ENCODE results near the gene ZNF112. TPM values are rescaled to one million over a fixed set of nuclear protein-coding genes. Genes with fewer than 3 reads are reported as not detected.

The ZNF112 gene
- total RNA-seq, 1 donor from 2014 or later, result 3.6 TPM

- no peak for TF ChIP-seq CTCF (IDR thresholded peaks at IDR 0.05; ENCODE audit: insufficient read depth, low read length, poor library complexity, severe bottlenecking)
- Histone ChIP-seq H3K36me3 (ENCODE audit: control insufficient read depth, insufficient read depth, low read length) (peaks cover 3% of the 10 kb centered on the region), H3K4me3 (ENCODE audit: low read depth, low read length) (no peak overlapping the region), H3K27me3 (ENCODE audit: control insufficient read depth, insufficient read depth, low read length) (no peaks in the 10 kb centered on the region)
- no peak for DNase-seq (ENCODE audit: low read depth)
These were observed 24.3 kb downstream of the ZNF112 start for GRCh38 chr19:44332145-44332544.

- Histone ChIP-seq H3K27me3 (ENCODE audit: control insufficient read depth, insufficient read depth, low read length) (no peaks in the 10 kb centered on the region), H3K4me3 (ENCODE audit: low read depth, low read length) (no peak overlapping the region), H3K36me3 (ENCODE audit: control insufficient read depth, insufficient read depth, low read length) (no peaks in the 10 kb centered on the region)
- no peak for TF ChIP-seq CTCF (IDR thresholded peaks at IDR 0.05; ENCODE audit: insufficient read depth, low read length, poor library complexity, severe bottlenecking)
- no peak for DNase-seq (ENCODE audit: low read depth)
These were observed 40.6 kb downstream of the ZNF112 start for GRCh38 chr19:44315883-44316282.

GRCh38 chr19:44313231-44313630 is 43.2 kb downstream of the ZNF112 start:
- TF ChIP-seq CTCF (IDR thresholded peaks at IDR 0.05; ENCODE audit: insufficient read depth, low read length, poor library complexity, severe bottlenecking), result no peak
- Histone ChIP-seq H3K27me3 (ENCODE audit: control insufficient read depth, insufficient read depth, low read length) (no peaks in the 10 kb centered on the region), H3K36me3 (ENCODE audit: control insufficient read depth, insufficient read depth, low read length) (no peaks in the 10 kb centered on the region), H3K4me3 (ENCODE audit: low read depth, low read length) (no peak overlapping the region)
- DNase-seq (ENCODE audit: low read depth), result no peak

- no peak for DNase-seq (ENCODE audit: low read depth)
- Histone ChIP-seq H3K36me3 (ENCODE audit: control insufficient read depth, insufficient read depth, low read length) (no peaks in the 10 kb centered on the region), H3K4me3 (ENCODE audit: low read depth, low read length) (no peak overlapping the region), H3K27me3 (ENCODE audit: control insufficient read depth, insufficient read depth, low read length) (no peaks in the 10 kb centered on the region)
- TF ChIP-seq CTCF (IDR thresholded peaks at IDR 0.05; ENCODE audit: insufficient read depth, low read length, poor library complexity, severe bottlenecking), result no peak
These were observed 48.5 kb downstream of the ZNF112 start for GRCh38 chr19:44308011-44308410.

- H3K36me3 ChIP-seq (ENCODE audit: control insufficient read depth, insufficient read depth, low read length), result no peaks in the 10 kb centered on the region
- H3K27me3 ChIP-seq (ENCODE audit: control insufficient read depth, insufficient read depth, low read length), result no peaks in the 10 kb centered on the region
- no peak overlapping the region for H3K4me3 ChIP-seq (ENCODE audit: low read depth, low read length)
- DNase-seq (ENCODE audit: low read depth), result no peak
- TF ChIP-seq CTCF (IDR thresholded peaks at IDR 0.05; ENCODE audit: insufficient read depth, low read length, poor library complexity, severe bottlenecking), result no peak
These were observed 50.2 kb downstream of the ZNF112 start for GRCh38 chr19:44306283-44306682.

- TF ChIP-seq CTCF (IDR thresholded peaks at IDR 0.05; ENCODE audit: insufficient read depth, low read length, poor library complexity, severe bottlenecking), result no peak
- no peak for DNase-seq (ENCODE audit: low read depth)
- Histone ChIP-seq H3K27me3 (ENCODE audit: control insufficient read depth, insufficient read depth, low read length) (no peaks in the 10 kb centered on the region), H3K4me3 (ENCODE audit: low read depth, low read length) (no peak overlapping the region), H3K36me3 (ENCODE audit: control insufficient read depth, insufficient read depth, low read length) (no peaks in the 10 kb centered on the region)
These were observed 51.0 kb downstream of the ZNF112 start for GRCh38 chr19:44305457-44305856.
